Heart left ventricle (tissue), 16 donors: ENCODE data around the gene PRR5L. TPM values are rescaled to one million over a fixed set of nuclear protein-coding genes. Genes with fewer than 3 reads are reported as not detected.

Experiments used
- ATAC-seq, 4 donors: fragments of 200-7000 bp; cut with Tn5 transposase; one replicate each; pipeline ENCODE4 v1.9.1; 2020 to 2022; ENCODE audit warnings: moderate library complexity in 4 of 4, mild to moderate bottlenecking in 3 of 4, moderate number of reproducible peaks in 1 of 4
- DNase-seq, 5 donors: peaks; one replicate each; pipeline ENCODE4 v3.0.0-alpha.2; 2020
- H3K27ac ChIP-seq, 12 donors: fragments of 200-600 bp; sonication (generic) in 4 of 12; one replicate each; pipeline versions ENCODE4 v1.5.0 to v1.8.0; 2016 to 2022; ENCODE audit warnings: mild to moderate bottlenecking in 2 of 12
- H3K27me3 ChIP-seq, 9 donors: fragments of 200-600 bp; sonication (generic) in 2 of 9; one replicate each; pipeline versions ENCODE4 v1.5.1 to v1.8.0; 2016 to 2022; ENCODE audit warnings: mild to moderate bottlenecking in 3 of 9
- H3K36me3 ChIP-seq, 9 donors: fragments of 200-600 bp; sonication (generic) in 2 of 9; one replicate each; pipeline versions ENCODE4 v1.5.0 to v1.8.0; 2018 to 2022; ENCODE audit warnings: mild to moderate bottlenecking in 2 of 9
- H3K4me1 ChIP-seq, 12 donors: fragments of 200-600 bp; sonication (generic) in 4 of 12; one replicate each; pipeline versions ENCODE4 v1.5.0 to v1.8.0; 2016 to 2022; ENCODE audit warnings: mild to moderate bottlenecking in 3 of 12
- H3K4me3 ChIP-seq, 12 donors: fragments of 200-600 bp; sonication (generic) in 4 of 12; one replicate each; pipeline versions ENCODE4 v1.5.0 to v1.8.0; 2017 to 2022; ENCODE audit warnings: mild to moderate bottlenecking in 9 of 12, moderate library complexity in 4 of 12
- H3K9me3 ChIP-seq, 12 donors: fragments of 200-600 bp; sonication (generic) in 4 of 12; one replicate each; pipeline versions ENCODE4 v1.5.0 to v1.8.0; 2016 to 2022; ENCODE audit warnings: mild to moderate bottlenecking in 1 of 12
- CTCF ChIP-seq, 12 donors: fragments of 200-600 bp; sonication (generic) in 4 of 12; IDR thresholded peaks; one replicate each; pipeline versions ENCODE4 v1.5.0 to v1.8.0; 2018 to 2022; ENCODE audit warnings: antibody characterized with exemption in 12 of 12, mild to moderate bottlenecking in 5 of 12
- POLR2A ChIP-seq, 2 donors: fragments of 450-650 bp; IDR thresholded peaks; one replicate each; pipeline ENCODE4 v1.6.1; 2017; ENCODE audit warnings: antibody characterized with exemption in 2 of 2, mild to moderate bottlenecking in 2 of 2, moderate library complexity in 2 of 2
- WGBS, 4 donors: extraction: QIAGEN DNeasy Blood & Tissue Kit in 2 of 4; methylation state at CpG; one replicate each; pipeline versions ENCODE4 v1.1.5 to v1.1.7; 2013 to 2018; 5-methylcytosine and 5-hydroxymethylcytosine counted together
- intact Hi-C, 10 donors: fragments of 100-400 bp; cut with DNase I; formaldehyde crosslinking; loops; one replicate each; pipeline versions ENCODE4 v1.11.1 to v1.14.2; 2022
- polyA plus RNA-seq, 2 donors: library from polyadenylated mRNA; stranded (reverse); fragments of 200-250 nt; gene quantifications; one replicate each; pipeline ENCODE4 v1.2.3, GENCODE V29; 2013
- total RNA-seq, 9 donors: library from RNA; depleted of rRNA in 2 of 9; stranded (reverse); fragments of >200 nt in 2 of 9; fragmentation: NEBNext Ultra II Directional in 3 of 9; extraction: Animal tissue kit (Norgen Biotek cat#: 25700) in 3 of 9; gene quantifications; one replicate each; pipeline versions ENCODE4 v1.1.0 to v1.2.4, GENCODE V29; 2016 to 2023
- donor health status: ischemic (EF 13 %, LVEDD 7.1; RV severe dilation, severe dysfunction).
- donor health status: healthy with polysubstance abuse.
- donor health status: DM: no; HTN: yes; CAD: no.
- donor health status: DM: no; HTN: no; CAD: no.
- donor health status: ischemic (EF 25% LVEDD 6.9; RV normal size, moderate dysfunction).
- donor health status: ischemic (EF 25% LVEDD 5.7; RV mildly dilated, moderate dysfunction).
- donor health status: healthy.
- donor health status: DM: yes; HTN: yes; CAD: no.
- donor health status: ischemic (EF 35%, LVEDD 5.7; RV mildly dilated, moderate dysfunction).
- donor health status: nonischemic (EF 11% LVEDD 7.7; RV severe dilation, severe dysfunction).
- donor health status: DM: yes; HTN: yes; CAD: no.
- donor health status: PGD.
- donor health status: ischemic (EF 29% LVEDD 5.4; RV normal size, mild dysfunction).
- donor health status: nonischemic (EF 23%, LVEDD 6.1; RV moderate dilation, normal function).

PRR5L gene
- total and polyA plus RNA-seq, 11 donors = 0.61 to 17.8 (median 3.1) TPM

- H3K36me3 ChIP-seq = no peaks in the 10 kb centered on the region
- H3K27ac ChIP-seq = no peak overlapping the region
- WGBS, 4 donors = 82 to 86% (median 84%) methylated on average over 4 of the region's 4 CpGs
- intact Hi-C loops = loop anchor here in 1 of 10 donors (10.0 kb wide), 1 partner anchor 46 kb away; no protein-coding TSS in a partner anchor
- peaks cover 0 to 63% (median 0%) of the 10 kb centered on the region in 12 donors for H3K4me1 ChIP-seq
- H3K27me3 ChIP-seq = peaks cover 0 to 6% (median 0%) of the 10 kb centered on the region in 9 donors
- DNase-seq (no peak), ATAC-seq (no peak)
- TF ChIP-seq CTCF (IDR thresholded peaks at IDR 0.05) (no peak), POLR2A (IDR thresholded peaks at IDR 0.05) (no peak)
- no peak overlapping the region for H3K4me3 ChIP-seq
- no peaks in the 10 kb centered on the region for H3K9me3 ChIP-seq
These were observed 64.8 kb downstream of the PRR5L start for GRCh38 chr11:36360826-36361415.

DNA sequence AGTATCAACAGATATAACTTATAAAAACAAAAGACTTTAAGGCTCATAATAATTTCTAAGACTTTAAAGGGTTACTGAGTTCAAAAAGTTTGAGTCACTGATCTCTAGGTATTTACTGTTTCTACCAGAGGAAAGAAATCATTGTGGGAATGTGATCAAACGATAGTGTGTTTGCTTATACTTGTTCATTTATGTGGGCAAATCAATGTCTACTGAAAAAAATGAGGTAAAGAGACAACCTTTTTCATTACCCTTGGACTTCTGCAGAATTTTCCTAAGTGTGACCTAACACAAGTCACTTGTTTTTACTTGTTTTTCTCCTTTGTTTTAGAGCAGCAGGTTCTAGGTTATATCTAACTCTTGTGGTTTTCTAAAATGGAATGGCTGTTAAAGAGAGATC, 65.4 kb downstream of the PRR5L start:
- no peaks in the 10 kb centered on the region for H3K36me3 ChIP-seq
- peak overlapping the region in 2 of 12 donors; percentile 20 to 38 for H3K27ac ChIP-seq
- intact Hi-C loops = loop anchor here in 1 of 10 donors (10.0 kb wide), 1 partner anchor 47 kb away; no protein-coding TSS in a partner anchor
- 59 to 76% (median 73%) methylated on average over 1 of the region's 1 CpG for WGBS, 4 donors
- H3K27me3 ChIP-seq = peaks cover 0 to 6% (median 0%) of the 10 kb centered on the region in 9 donors
- H3K4me1 ChIP-seq = peaks cover 0 to 63% (median 0%) of the 10 kb centered on the region in 12 donors
- DNase-seq = no peak
- H3K4me3 ChIP-seq = peak overlapping the region in 6 of 12 donors; percentile 2 to 33 (median 20)
- no peak for ATAC-seq
- no peak for TF ChIP-seq POLR2A (IDR thresholded peaks at IDR 0.05)
- TF ChIP-seq CTCF (IDR thresholded peaks at IDR 0.05) = no peak
- no peaks in the 10 kb centered on the region for H3K9me3 ChIP-seq

- Histone ChIP-seq H3K27ac (peak overlapping the region in 2 of 12 donors; percentile 20 to 38), H3K36me3 (no peaks in the 10 kb centered on the region), H3K4me1 (peaks cover 0 to 61% (median 0%) of the 10 kb centered on the region in 12 donors), H3K9me3 (no peaks in the 10 kb centered on the region), H3K27me3 (peaks cover 0 to 6% (median 0%) of the 10 kb centered on the region in 9 donors), H3K4me3 (peak overlapping the region in 6 of 12 donors; percentile 2 to 33 (median 20))
- TF ChIP-seq CTCF (IDR thresholded peaks at IDR 0.05) (no peak), POLR2A (IDR thresholded peaks at IDR 0.05) (no peak)
- intact Hi-C loops = loop anchor here in 1 of 10 donors (10.0 kb wide), 1 partner anchor 47 kb away; no protein-coding TSS in a partner anchor
- 17 to 26% (median 26%) methylated on average over 11 of the region's 11 CpGs for whole genome bisulfite sequencing, 4 donors
- ATAC-seq (peak in 3 of 4 donors; percentile 69 to 83 (median 72)), DNase-seq (peak in 2 of 5 donors; percentile 28 to 38)
These were observed 65.9 kb downstream of the PRR5L start for GRCh38 chr11:36361901-36362391.

GRCh38 chr11:36362902-36363301, 66.8 kb downstream of the PRR5L start:
- no peak for TF ChIP-seq CTCF (IDR thresholded peaks at IDR 0.05)
- no peak for TF ChIP-seq POLR2A (IDR thresholded peaks at IDR 0.05)
- DNase-seq (no peak), ATAC-seq (no peak)
- Histone ChIP-seq H3K27me3 (peaks cover 0 to 4% (median 0%) of the 10 kb centered on the region in 9 donors), H3K27ac (peak overlapping the region in 1 of 12 donors; percentile 3), H3K4me1 (peaks cover 0 to 61% (median 0%) of the 10 kb centered on the region in 12 donors), H3K9me3 (no peaks in the 10 kb centered on the region), H3K36me3 (no peaks in the 10 kb centered on the region), H3K4me3 (no peak overlapping the region)
- intact Hi-C loops = loop anchor here in 1 of 10 donors (10.0 kb wide), 1 partner anchor 48 kb away; no protein-coding TSS in a partner anchor
- 68 to 85% (median 75%) methylated on average over 3 to 4 of the region's 4 CpGs for WGBS, 4 donors
